ENCODE results near the gene TYMS.
A peak's percentile ranks its signal among the peaks of the same experiment; 100 is the strongest.

TYMS gene

DNA sequence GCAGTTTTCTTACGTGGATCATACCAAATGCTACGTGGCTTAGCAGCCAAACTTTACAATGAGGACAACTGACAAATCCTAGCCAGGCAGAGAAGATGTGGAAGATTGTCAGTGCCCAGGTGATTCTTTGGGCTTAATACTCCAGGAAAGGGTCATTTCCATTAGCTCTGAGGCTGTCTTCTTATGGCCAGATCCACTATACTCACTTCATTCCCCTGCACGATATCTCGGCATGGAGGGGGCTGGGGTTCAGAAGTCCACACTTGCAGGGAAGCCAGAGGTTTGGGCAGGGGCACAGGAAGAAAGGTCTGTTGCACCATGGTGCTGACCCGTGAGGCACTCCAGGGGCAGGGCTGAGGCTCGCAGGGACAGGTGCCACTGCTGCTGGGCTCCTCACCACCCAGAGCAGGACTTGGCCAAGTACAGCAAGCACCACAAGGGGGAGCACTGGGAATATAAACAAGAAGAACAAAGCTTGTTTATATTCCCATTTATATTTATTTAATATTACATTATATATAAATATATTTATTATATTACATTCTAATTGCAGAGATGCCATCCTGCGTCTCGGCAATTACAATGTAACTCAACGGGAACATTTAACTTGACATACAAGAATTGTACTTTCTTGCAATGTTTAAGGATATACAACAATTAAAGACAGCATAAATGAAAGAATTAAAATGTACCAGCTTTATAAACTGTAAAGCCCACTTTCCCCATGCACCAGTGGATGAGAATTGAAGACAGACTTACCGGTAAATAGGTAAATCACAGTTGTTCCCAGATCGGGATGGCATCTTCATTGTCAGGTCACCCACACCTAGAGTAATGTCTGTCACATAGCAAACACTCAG lies 33.5 kb upstream of the TYMS start:
- H3K4me2 ChIP-seq, result no peak overlapping the region
- H3K36me3 ChIP-seq (ENCODE audit: insufficient read depth), result no peaks in the 10 kb centered on the region
- H4K20me1 ChIP-seq (ENCODE audit: insufficient read depth), result no peaks in the 10 kb centered on the region
- H3K4me1 ChIP-seq (ENCODE audit: low read depth, poor library complexity, severe bottlenecking), result peaks cover 6% of the 10 kb centered on the region
- TF ChIP-seq CTCF (conservative IDR thresholded peaks at IDR 0.05; ENCODE audit: low read depth, low read length), result peak; percentile 60; the same call in 1 of the 2 replicates
- no peaks in the 10 kb centered on the region for H3K79me2 ChIP-seq (ENCODE audit: insufficient read depth, low read depth)
- no peaks in the 10 kb centered on the region for H3K27me3 ChIP-seq (ENCODE audit: insufficient read depth, low read depth)
- H3K27ac ChIP-seq, result no peak overlapping the region
- H3K9ac ChIP-seq, result no peak overlapping the region
- peak overlapping the region; percentile 33; the same call in 1 of the 2 replicates for H2AFZ ChIP-seq (ENCODE audit: low read depth)
- H3K4me3 ChIP-seq (IDR thresholded peaks at IDR 0.05; ENCODE audit: insufficient read depth, low read depth, low read length), result no peak overlapping the region

- no peaks in the 10 kb centered on the region for H3K79me2 ChIP-seq (ENCODE audit: insufficient read depth, low read depth)
- no peak overlapping the region for H3K27ac ChIP-seq
- no peak overlapping the region for H3K4me2 ChIP-seq
- H3K4me1 ChIP-seq (ENCODE audit: low read depth, poor library complexity, severe bottlenecking), result peaks cover 2% of the 10 kb centered on the region
- no peak for TF ChIP-seq CTCF (conservative IDR thresholded peaks at IDR 0.05; ENCODE audit: low read depth, low read length)
- H3K36me3 ChIP-seq (ENCODE audit: insufficient read depth), result no peaks in the 10 kb centered on the region
- H3K4me3 ChIP-seq (IDR thresholded peaks at IDR 0.05; ENCODE audit: insufficient read depth, low read depth, low read length), result no peak overlapping the region
- H2AFZ ChIP-seq (ENCODE audit: low read depth), result no peak overlapping the region
- H3K27me3 ChIP-seq (ENCODE audit: insufficient read depth, low read depth), result no peaks in the 10 kb centered on the region
- H3K9ac ChIP-seq, result no peak overlapping the region
- H4K20me1 ChIP-seq (ENCODE audit: insufficient read depth), result no peaks in the 10 kb centered on the region
Measured at GRCh38 chr18:627231-627630, 30.2 kb upstream of the TYMS start.

- H3K79me2 ChIP-seq (ENCODE audit: insufficient read depth, low read depth), result no peaks in the 10 kb centered on the region
- H3K27ac ChIP-seq, result no peak overlapping the region
- TF ChIP-seq CTCF (conservative IDR thresholded peaks at IDR 0.05; ENCODE audit: low read depth, low read length), result peak; percentile 33; the same call in 1 of the 2 replicates
- no peak overlapping the region for H2AFZ ChIP-seq (ENCODE audit: low read depth)
- no peaks in the 10 kb centered on the region for H3K36me3 ChIP-seq (ENCODE audit: insufficient read depth)
- no peak overlapping the region for H3K4me3 ChIP-seq (IDR thresholded peaks at IDR 0.05; ENCODE audit: insufficient read depth, low read depth, low read length)
- no peak overlapping the region for H3K4me2 ChIP-seq
- no peaks in the 10 kb centered on the region for H3K4me1 ChIP-seq (ENCODE audit: low read depth, poor library complexity, severe bottlenecking)
- H3K27me3 ChIP-seq (ENCODE audit: insufficient read depth, low read depth), result no peaks in the 10 kb centered on the region
- H4K20me1 ChIP-seq (ENCODE audit: insufficient read depth), result no peaks in the 10 kb centered on the region
- H3K9ac ChIP-seq, result no peak overlapping the region
Measured at GRCh38 chr18:629269-630150, 27.9 kb upstream of the TYMS start.

- Histone ChIP-seq H2AFZ (ENCODE audit: low read depth) (no peak overlapping the region), H3K36me3 (ENCODE audit: insufficient read depth) (no peaks in the 10 kb centered on the region), H3K4me3 (IDR thresholded peaks at IDR 0.05; ENCODE audit: insufficient read depth, low read depth, low read length) (no peak overlapping the region), H3K4me2 (no peak overlapping the region), H3K79me2 (ENCODE audit: insufficient read depth, low read depth) (no peaks in the 10 kb centered on the region), H3K9ac (no peak overlapping the region), H3K27me3 (ENCODE audit: insufficient read depth, low read depth) (no peaks in the 10 kb centered on the region), H3K4me1 (ENCODE audit: low read depth, poor library complexity, severe bottlenecking) (no peaks in the 10 kb centered on the region), H4K20me1 (ENCODE audit: insufficient read depth) (no peaks in the 10 kb centered on the region), H3K27ac (no peak overlapping the region)
- TF ChIP-seq CTCF (conservative IDR thresholded peaks at IDR 0.05; ENCODE audit: low read depth, low read length), result no peak
Measured at GRCh38 chr18:631560-631959, 25.9 kb upstream of the TYMS start.
